ENCODE results near the gene FBXO11.
"Not testable (repeated sequence)": the region's sequence is repeated elsewhere in the genome, so short reads cannot be mapped to it uniquely, and the experiment has no call there.

The FBXO11 gene

DNA sequence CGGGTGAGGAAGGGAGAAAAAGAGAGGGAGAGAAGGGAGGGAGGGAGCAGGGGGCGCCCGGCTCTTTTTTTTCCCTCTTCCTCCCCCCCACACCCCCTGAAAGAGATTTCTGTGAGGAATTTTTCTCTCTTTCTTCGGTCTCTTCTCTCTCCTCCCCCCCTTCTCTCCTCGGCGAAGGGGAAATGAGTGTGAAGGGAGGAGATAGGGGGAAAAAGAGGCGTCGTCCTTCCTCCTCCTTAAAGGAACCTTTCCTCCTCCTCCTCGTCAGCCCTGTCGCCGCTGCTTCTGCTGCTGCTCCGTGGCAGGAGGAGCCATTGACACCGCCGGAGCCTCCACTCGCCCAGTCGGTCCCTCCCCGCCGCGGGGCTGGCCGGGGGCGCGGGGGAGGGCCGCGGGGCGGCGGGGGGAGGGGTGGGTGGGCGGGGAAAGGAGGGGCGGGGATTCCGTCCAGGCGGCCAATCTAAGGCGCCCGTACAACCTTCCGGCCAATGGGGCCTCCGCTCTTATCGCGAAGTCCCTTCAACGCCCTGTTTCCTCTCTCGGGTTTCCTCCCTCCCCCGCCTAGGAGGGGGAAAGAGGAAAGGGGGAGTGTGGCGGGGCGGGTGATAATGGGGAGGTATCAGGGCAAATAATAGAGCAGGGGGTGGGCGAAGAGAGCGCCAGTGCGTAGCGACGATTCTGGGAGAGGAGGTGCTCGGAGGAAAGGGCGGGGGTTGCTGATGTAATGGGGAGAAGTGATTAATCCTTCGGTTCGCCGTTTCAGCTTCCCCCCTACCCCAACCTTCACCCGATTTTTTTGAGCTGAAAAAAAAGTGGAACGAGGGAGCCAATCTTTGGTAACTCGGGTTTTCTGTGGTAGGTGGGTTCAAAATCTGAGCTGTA is at the start of gene FBXO11:
FBXO11 (minus strand) TSS at position 342 of the 882 bp plus-strand sequence. CDS start 778 bp downstream, outside the sequence.
- peak; percentile 90 for DNase-seq (ENCODE audit: low spot score)

DNA sequence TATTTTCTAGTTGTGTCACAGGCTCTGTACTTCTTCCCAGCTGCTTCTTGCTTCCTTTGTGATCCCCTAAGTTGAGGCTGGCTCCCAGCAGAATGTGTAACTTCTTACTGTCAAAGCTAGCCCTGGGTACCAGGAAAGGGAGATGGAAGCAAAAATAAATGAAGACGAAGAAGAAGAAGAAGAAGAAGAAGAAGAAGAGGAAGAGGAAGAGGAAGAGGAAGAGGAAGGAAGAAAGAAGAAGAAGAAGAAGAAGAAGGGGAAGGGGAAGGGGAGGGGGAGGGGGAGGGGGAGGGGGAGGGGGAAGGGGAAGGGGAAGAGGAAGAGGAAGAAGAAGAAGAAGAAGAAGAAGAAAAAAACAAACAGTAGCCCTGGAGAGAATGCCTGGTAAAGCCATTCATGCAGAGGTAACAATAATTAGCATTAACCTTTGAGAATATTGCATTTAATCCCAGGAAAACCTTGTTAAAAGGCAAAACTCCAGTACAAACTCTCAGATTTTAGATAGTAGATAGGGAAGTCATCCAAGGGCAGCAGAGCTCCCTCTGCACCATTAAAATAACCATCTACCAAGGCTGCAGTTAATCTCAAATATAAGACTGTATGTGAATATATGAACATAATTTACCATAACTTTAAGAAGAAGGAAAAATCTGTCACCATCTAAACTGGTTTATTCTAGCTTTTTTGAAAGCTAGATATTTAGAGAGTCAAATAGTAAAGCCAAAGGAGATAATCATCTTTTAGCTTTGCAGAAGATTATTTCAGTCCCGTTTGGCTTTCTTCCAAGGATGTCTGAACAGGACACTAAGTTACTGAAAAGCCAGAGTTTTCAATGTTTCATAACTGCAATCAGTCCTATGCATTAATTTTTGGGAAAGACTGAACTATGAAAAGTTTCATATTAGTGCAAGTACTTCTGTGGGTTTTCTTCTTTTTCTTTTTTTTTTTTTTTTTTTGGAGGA is 44.3 kb upstream of the FBXO11 start:
- DNase-seq (ENCODE audit: low spot score): peak; percentile 4

DNA sequence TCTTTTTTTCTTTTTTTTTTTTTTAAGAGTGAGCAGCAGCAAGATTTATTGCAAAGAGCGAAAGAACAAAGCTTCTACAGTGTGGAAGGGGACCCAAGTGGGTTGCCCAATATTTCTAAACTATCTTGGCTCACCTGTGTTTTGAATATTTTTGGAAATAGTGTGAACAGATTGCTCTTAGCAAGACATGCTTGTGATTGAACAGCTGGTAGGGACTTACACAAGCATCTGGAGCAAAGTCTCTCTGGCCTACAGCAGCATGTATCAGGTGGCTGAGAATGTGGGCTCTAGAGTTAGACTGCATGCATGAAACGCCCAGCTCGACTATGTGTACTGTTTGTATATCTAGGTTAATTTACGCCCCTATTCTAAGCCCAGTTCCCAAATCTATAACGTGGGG is 40.3 kb upstream of the FBXO11 start:
- DNase-seq (ENCODE audit: low spot score): no peak

DNA sequence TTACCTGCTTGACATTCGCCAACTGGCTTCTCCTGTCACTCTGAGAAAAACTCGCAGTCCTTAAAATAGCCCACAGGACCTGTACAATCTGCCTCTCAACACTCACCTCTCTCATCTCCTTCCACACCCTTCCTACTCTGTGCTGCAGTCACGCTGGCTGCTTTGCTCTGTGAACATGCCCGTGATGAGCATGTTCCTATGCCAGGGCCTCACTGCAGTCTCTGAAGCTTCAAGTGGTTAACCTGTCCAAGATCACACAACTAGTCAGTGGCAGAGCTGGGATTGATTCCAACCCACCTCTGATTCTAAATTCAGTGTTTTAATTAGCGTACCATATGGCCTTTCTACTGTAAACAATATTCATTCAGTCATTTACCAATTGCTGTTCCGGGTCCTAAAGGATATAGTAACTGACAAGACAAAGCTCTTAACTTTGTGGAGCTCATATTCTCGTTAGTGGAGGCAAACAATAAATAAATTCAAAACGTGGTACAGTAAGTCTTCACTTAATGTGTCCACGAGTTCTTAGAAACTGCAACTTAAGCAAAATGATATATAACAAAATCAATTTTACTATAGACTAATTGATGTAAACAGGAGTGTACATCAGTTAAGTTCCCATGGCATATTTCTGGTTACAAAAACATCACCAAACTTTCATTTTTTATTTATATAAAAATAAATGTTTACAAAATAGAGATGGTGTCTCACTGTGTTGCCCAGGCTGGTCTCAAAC is 38.9 kb upstream of the FBXO11 start:
- no peak for DNase-seq (ENCODE audit: low spot score)

DNA sequence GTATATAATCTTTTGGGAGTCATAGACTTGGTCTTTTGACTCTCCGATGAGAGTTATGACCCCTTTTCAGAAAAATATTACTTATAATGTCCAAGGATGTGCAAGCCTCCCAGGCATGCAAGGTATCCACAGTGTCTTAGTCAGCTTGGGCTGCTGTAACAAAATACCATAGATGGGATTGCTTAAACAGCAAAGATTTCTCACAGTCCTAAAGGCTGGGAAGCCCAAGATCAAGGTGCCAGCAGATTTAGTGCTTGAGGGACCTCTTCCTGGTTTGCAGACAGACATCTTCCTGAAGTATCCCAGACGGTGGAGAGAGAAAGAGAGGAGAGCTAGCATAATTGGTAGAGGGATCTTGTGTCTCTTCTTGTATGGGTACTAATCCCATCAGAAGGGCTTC is 35.6 kb upstream of the FBXO11 start:
- DNase-seq (ENCODE audit: low spot score): no peak

DNA sequence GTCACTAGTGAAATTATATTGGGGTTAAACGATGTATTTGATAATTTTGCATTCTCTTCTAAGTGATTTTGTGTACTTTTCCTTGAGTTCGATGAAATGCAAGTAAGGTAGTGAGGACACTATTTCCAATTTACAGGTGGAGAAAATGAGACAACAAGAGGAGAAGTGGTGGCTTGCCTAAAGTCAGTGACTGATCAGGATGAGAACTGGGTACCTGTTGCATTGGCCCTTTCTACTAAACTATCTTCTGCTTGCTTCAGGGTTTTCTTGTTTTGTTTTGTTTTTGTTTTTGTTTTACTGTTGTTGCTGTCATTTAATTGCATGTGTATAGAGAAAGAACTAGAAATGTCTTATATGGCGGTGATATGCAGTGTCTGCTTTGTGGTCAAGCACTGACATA is 31.4 kb upstream of the FBXO11 start:
- no peak for DNase-seq (ENCODE audit: low spot score)

DNA sequence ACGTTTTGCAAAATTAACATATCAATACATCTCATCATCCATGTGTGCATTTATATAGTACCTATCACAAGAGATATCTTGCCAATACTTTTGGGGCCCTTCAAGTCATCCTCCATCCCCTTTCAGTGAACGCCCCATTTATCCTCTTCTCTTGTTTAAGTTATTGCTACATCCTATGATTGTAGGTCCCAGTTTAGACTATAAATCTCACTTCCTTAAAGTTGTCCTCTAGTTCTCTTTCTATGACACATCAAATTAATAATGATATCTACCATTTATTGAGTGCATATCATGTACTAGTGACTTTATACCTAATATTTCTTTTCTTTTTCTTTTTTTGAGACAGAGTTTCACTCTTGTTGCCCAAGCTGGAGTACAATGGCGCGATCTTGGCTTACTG is 28.8 kb upstream of the FBXO11 start:
- no peak for DNase-seq (ENCODE audit: low spot score)

DNA sequence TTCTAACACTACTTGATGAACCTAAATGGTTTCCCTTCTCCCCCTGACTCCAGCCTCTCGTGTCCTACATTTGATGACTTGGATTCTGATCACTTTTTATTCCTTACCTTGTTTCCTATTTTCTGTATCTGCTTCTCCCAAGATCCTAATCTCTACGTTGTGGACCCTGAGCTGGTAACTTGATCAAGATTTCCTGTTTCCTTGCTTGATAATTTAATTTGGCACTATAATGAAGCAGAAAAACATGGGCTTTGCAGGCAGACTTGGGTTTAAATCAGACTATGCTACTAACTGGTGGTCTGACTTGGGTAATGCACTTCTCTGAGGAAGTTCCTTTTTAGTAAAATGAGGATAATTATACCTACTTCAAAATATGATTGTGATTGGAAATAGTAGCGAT is 11.7 kb upstream of the FBXO11 start:
- no peak for DNase-seq (ENCODE audit: low spot score)

DNA sequence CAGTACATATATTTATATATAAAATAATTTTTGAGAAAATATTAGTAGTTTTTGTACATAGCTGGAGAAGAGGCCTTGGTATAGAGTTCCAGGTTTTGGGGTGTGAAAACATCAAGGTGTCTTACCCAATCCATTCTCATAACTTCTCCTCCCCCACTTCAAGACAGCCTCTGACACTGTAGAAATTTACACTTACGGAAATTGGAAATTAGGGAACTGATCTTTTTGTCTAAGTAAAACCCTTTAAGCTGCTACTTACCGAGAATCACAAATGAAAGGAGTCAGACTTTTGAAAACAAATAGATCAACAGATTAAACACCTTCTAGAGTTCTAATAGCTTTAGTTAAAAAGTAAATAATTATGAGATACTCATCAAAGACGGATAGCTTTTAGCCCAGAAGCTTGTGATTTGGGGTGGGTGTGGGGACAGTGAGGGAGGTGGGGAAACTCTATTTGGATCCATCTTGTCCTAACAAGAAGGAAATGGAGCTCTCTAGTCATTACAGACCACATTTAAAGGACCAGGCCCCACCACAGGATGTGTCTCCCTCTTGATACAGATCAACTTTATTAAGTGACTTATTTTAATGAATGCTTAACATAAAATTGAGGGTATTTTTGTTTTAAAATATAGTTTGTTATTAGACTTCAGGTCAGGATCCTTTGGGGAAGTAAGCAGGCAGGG is 11.1 kb upstream of the FBXO11 start:
- DNase-seq (ENCODE audit: low spot score): no peak

DNA sequence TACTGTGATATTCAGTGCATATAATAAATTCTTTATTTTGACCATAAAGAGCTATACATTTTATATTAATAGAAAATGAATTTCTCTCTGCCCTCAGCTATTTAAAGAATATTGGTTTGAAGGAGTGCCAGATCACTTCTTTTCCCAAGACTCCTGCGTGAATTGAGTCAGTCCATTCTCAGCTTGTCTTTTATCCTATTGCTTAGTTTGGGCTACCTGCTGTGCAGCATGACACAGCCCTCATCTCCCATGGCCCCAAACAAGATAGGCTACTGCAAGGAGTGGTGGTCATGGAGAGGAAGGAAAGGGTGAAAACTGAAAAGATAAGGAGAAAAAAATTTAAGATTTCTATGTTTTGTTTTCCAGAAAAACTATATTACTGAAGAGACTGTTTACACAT is 10.1 kb upstream of the FBXO11 start:
- no peak for DNase-seq (ENCODE audit: low spot score)

DNA sequence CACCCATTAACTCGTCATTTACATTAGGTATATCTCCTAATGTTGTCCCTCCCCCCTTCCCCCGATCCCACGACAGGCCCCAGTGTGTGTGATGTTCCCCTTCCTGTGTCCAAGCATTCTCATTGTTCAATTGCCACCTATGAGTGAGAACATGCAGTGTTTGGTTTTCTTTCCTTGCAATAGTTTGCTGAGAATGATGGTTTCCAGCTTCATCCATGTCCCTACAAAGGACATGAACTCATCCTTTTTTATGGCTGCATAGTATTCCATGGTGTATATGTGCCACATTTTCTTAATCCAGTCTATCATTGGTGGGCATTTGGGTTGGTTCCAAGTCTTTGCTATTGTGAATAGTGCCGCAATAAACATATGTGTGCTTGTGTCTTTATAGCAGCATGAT is 4.4 kb upstream of the FBXO11 start:
- not testable (repeated sequence) for DNase-seq (ENCODE audit: low spot score)

DNA sequence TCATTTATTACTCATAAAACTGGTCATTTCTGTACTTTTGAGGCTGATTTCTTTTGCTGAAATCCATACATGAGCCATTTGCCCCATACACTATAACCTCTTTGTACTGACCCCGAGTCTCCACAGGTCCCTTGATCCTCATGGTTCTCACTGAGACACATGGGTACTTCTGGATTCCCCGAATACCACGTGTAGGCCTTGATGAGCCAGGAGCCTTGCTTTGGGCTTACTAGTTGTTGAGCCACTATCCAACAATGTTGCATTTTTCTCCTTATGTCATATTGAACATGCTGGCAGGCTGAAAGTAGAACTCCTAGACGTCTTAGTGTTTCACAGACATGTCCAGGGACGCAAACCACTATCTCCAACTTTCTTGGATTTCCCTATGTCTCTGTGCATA is 2.4 kb upstream of the FBXO11 start:
- no peak for DNase-seq (ENCODE audit: low spot score)

DNA sequence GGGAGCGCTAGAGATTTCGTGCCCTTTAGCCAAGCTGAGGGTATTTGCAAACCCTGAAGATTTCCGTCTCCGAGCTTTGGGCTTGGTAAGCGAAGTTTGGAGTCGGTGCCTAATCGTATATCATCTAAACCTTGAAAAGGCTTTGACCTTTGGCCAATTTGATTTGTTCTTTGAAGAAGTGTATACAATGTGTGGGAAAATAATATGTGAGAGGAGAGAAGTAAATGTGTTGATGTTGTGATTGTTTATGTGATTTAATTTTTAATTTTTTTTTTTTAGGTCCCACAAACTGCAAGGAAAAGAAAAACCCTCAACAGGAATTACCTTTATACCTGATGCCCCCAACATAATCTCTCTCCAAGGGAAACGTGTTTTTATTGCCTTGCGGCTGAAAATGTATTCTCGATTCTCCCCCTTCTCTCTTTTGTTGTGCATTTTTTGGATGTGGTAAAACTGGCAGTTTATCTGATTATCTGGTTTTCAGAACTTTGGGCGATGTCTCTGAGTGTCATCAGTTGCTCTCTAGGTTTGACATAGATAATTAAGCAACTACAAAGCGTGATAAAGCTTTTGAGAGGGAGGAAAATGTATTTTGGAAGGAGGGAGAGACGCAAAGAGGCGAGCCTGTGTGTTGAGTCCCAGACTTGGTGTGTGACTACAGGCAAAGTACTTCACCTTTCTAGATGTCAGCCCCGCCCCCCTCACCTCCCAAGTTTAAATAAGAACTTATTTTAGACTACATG is 912 bp upstream of the FBXO11 start:
- no peak for DNase-seq (ENCODE audit: low spot score)

DNA sequence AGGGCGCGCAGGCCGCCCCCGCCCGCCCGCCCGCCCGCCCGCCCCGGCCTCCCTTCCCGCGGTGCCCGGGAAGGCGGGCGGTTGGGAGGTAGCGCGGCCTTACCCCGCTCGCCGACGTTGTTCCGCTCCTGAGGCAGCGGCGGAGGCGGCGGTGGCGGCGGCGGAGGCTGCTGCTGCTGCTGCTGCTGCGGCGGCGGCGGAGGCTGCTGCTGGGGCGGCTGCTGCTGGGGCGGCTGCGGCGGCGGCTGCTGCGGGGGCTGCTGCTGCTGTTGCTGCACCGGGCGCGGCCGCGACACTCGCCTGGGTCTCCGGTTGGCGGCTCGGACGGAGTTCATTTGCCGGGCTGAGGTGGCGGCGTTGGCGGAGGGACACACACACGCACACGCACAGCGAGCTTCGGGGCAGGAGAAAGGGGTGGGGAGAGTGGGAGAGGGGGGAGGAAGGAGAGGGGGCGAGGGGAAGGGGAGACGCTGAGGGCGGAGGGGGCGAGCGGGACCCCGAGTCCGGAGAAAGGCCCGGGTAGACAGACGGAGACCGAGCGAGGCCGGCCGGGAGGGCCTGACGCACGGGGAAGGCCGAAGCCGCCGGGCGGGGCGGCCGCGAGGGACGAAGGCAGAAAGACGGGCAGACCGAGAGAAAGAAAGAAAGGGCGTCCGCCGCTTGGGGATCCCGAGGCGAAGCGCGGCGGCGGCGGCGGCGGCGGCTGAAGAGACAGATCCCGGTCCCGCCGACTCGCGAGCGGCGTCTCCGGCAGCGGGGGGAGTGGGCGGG is 727 bp downstream of the FBXO11 start:
- no peak for DNase-seq (ENCODE audit: low spot score)

DNA sequence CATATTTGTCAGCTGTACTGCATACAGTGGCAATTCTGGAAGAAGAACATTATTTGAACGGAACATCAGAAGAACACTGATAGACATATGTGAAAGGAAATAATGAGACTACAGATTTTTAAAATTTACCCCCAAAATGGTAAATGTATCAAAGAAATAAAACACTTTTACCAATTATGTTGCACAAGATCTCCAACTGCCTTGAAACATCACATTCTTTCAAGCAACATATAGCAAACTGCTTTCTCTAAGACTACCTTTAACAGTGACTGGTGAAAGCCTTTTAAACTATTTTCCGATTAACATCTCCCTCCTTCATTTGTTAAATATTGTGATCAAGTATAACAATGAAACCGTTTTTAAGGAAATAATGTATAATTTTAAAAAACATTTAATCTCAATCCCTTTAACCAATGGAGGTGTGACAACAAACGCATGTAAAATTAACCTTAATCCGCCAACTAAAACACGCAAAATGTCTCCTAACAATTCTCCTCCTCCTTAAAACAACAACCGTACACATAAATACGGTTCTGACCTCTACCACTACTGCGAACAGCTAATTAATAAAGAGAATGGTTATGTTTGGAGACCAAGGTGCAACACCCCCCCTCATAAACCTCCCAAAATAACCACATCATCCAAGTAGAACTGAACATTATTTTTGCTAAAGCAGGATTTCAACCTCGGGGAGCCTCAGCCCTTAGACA is 2.4 kb downstream of the FBXO11 start:
- no peak for DNase-seq (ENCODE audit: low spot score)

DNA sequence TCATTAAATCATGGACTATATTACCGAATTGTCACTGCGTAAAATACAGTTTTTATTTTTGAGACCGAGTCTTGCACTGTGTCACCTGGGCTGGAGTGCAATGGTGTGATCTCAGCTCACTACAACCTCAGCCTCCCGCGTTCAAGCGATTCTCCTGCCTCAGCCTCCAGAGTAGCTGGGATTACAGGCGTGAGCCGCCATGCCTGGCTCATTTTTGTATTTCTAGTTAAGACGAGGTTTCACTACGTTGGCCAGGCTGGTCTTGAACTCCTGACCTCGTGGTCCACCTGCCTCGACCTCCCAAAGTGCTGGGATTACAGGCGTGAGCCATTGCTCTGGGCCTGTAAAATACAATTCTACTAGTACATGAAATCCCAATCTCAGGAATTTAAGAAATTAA is 4.4 kb downstream of the FBXO11 start:
- not testable (repeated sequence) for DNase-seq (ENCODE audit: low spot score)

DNA sequence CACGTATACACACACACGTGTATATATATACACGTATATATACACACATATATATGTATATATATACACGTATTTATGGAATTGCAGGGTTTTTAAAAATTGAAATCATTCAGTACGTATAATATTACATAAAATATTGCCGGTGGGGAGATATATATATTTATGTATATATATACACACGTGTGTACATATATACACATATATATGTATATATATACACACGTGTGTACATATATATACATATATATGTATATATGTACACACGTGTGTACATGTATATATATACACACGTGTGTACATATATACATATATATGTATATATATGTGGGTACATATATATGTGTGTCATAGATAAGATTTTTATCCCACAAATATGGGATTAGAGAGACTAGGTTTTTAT is 5.4 kb downstream of the FBXO11 start:
- DNase-seq (ENCODE audit: low spot score): no peak

DNA sequence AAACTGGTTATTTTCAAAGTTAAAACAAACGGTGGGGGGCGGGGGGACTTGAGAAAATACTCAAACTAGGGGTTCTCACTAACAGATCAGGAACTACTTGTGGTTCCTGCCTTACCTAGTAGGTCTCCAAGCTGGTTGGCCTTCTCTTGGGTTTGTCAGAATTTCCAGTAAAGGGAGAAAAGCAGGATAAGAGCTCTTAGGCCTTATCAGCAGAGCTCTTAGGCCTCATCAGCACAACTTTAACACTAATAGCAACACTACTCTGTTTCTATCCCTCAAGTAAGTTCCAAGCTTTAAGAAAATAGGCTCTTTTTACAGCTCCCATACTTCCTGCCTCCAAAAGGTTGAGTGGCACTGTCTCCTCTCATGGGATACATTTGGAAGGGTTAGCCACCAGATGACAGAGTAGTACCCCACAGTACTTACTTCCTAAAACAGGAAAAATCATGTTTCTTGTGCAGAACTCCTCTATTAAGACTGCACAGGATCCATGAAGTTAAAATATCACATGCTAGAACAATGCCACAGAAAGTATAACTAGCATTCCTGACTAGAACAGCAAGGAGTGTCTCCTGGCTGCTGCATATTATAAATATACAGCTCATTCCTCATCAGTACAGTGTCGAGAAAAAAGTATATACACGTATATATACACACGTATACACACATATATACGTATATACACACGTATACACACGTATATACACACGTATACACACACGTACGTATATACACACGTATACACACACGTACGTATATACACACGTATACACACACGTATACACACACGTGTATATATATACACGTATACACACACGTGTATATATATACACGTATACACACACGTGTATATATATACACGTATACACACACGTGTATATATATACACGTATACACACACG is 6.1 kb downstream of the FBXO11 start:
- no peak for DNase-seq (ENCODE audit: low spot score)

All from COLO829 (cell line).